Parathyroid adenoma (tissue), 2 donors: ENCODE results near the gene TMEM150C.

ENCODE experiments used
- H2AFZ ChIP-seq: fragments of 300-600 bp; sonication (generic); one replicate; pipeline ENCODE4 v1.7.0; 2017; ENCODE audit warnings: antibody characterized with exemption, mild to moderate bottlenecking
- H3K27ac ChIP-seq: fragments of 300-600 bp; sonication (generic); one replicate; pipeline ENCODE4 v1.7.0; 2017
- H3K27me3 ChIP-seq: fragments of 300-600 bp; sonication (generic); one replicate; pipeline ENCODE4 v1.7.0; 2017; ENCODE audit warnings: low read length; ENCODE audit not compliant: control insufficient read depth, insufficient read depth
- H3K36me3 ChIP-seq: fragments of 300-600 bp; sonication (generic); one replicate; pipeline ENCODE4 v1.7.0; 2017; ENCODE audit warnings: low read length; ENCODE audit not compliant: control insufficient read depth, insufficient read depth
- H3K4me1 ChIP-seq: fragments of 300-600 bp; sonication (generic); one replicate; pipeline ENCODE4 v1.7.0; 2017; ENCODE audit warnings: control low read depth
- H3K4me2 ChIP-seq: fragments of 300-600 bp; sonication (generic); one replicate; pipeline ENCODE4 v1.7.0; 2017; ENCODE audit warnings: low read length
- H3K4me3 ChIP-seq: fragments of 300-600 bp; sonication (generic); one replicate; pipeline ENCODE4 v1.7.0; 2017; ENCODE audit warnings: low read depth, low read length
- H3K79me2 ChIP-seq: fragments of 300-600 bp; sonication (generic); one replicate; pipeline ENCODE4 v1.7.0; 2017; ENCODE audit warnings: control low read depth
- H3K9ac ChIP-seq: fragments of 300-600 bp; sonication (generic); one replicate; pipeline ENCODE4 v1.7.0; 2017; ENCODE audit warnings: mild to moderate bottlenecking
- H3K9me3 ChIP-seq: fragments of 300-600 bp; sonication (generic); one replicate; pipeline ENCODE4 v1.7.0; 2017; ENCODE audit warnings: low read length; ENCODE audit not compliant: control insufficient read depth
- CTCF ChIP-seq: fragments of 300-600 bp; sonication (generic); IDR thresholded peaks from one replicate; pipeline ENCODE4 v1.7.0; 2017; ENCODE audit warnings: antibody characterized with exemption, mild to moderate bottlenecking
- donor health status: primary hyperparathyroidism.

Gene TMEM150C

GRCh38 chr4:82457266-82457665 is 104.5 kb downstream of the TMEM150C start:
- Histone ChIP-seq H3K27ac (no peak overlapping the region), H3K9ac (no peak overlapping the region), H3K4me3 (no peak overlapping the region), H3K79me2 (no peaks in the 10 kb centered on the region), H3K4me2 (no peak overlapping the region), H3K9me3 (no peaks in the 10 kb centered on the region), H3K27me3 (no peaks in the 10 kb centered on the region), H2AFZ (no peak overlapping the region), H3K36me3 (no peaks in the 10 kb centered on the region), H3K4me1 (peaks cover 4% of the 10 kb centered on the region)
- TF ChIP-seq CTCF = no peak

GRCh38 chr4:82452026-82452425 is 109.8 kb downstream of the TMEM150C start:
- Histone ChIP-seq H3K9me3 (no peaks in the 10 kb centered on the region), H3K4me1 (peaks cover 4% of the 10 kb centered on the region), H3K27ac (no peak overlapping the region), H3K79me2 (no peaks in the 10 kb centered on the region), H3K4me3 (no peak overlapping the region), H3K36me3 (no peaks in the 10 kb centered on the region), H2AFZ (no peak overlapping the region), H3K9ac (no peak overlapping the region), H3K27me3 (no peaks in the 10 kb centered on the region), H3K4me2 (no peak overlapping the region)
- no peak for TF ChIP-seq CTCF

GRCh38 chr4:82450966-82451755 is 110.6 kb downstream of the TMEM150C start:
- Histone ChIP-seq H3K36me3 (no peaks in the 10 kb centered on the region), H3K9me3 (no peaks in the 10 kb centered on the region)
- TF ChIP-seq CTCF = no peak

GRCh38 chr4:82447886-82448285 is 113.9 kb downstream of the TMEM150C start:
- no peak overlapping the region for H3K9ac ChIP-seq
- H3K4me3 ChIP-seq = no peak overlapping the region
- no peaks in the 10 kb centered on the region for H3K4me1 ChIP-seq
- TF ChIP-seq CTCF = no peak
- no peak overlapping the region for H3K4me2 ChIP-seq
- H3K27me3 ChIP-seq = no peaks in the 10 kb centered on the region
- no peak overlapping the region for H2AFZ ChIP-seq
- no peaks in the 10 kb centered on the region for H3K9me3 ChIP-seq
- H3K79me2 ChIP-seq = peaks cover under 1% of the 10 kb centered on the region
- no peaks in the 10 kb centered on the region for H3K36me3 ChIP-seq
- H3K27ac ChIP-seq = no peak overlapping the region

More at GRCh38 chr4:82450966-82451755, 110.6 kb downstream of the TMEM150C start:
- no peaks in the 10 kb centered on the region for H3K79me2 ChIP-seq
- H2AFZ ChIP-seq = no peak overlapping the region
- no peak overlapping the region for H3K27ac ChIP-seq
- peaks cover 4% of the 10 kb centered on the region for H3K4me1 ChIP-seq
- H3K4me3 ChIP-seq = no peak overlapping the region
- no peak overlapping the region for H3K9ac ChIP-seq
- no peaks in the 10 kb centered on the region for H3K27me3 ChIP-seq
- H3K4me2 ChIP-seq = no peak overlapping the region

GRCh38 chr4:82439088-82439487 is 122.7 kb downstream of the TMEM150C start:
- Histone ChIP-seq H2AFZ (no peak overlapping the region), H3K4me2 (no peak overlapping the region), H3K9me3 (no peaks in the 10 kb centered on the region), H3K36me3 (no peaks in the 10 kb centered on the region), H3K27ac (no peak overlapping the region), H3K79me2 (peaks cover 26% of the 10 kb centered on the region), H3K4me3 (no peak overlapping the region), H3K4me1 (no peaks in the 10 kb centered on the region), H3K27me3 (no peaks in the 10 kb centered on the region), H3K9ac (no peak overlapping the region)
- no peak for TF ChIP-seq CTCF
